Astrocyte of the spinal cord (primary cell): ENCODE measurements around the gene YIF1A.

Source experiments
- DNase-seq: peaks from one replicate; pipeline ENCODE4 v3.0.0; 2011; ENCODE audit warnings: low read depth, low spot score
- H3K4me3 ChIP-seq: 2 replicates; pipeline ENCODE4 v1.5.1; 2011; ENCODE audit warnings: low read depth, mild to moderate bottlenecking, low read length, moderate library complexity
- CTCF ChIP-seq: IDR thresholded peaks from 2 replicates; pipeline ENCODE4 v1.5.1; 2012; ENCODE audit warnings: low read depth, mild to moderate bottlenecking, low read length, inconsistent platforms
- in situ Hi-C: cut with HindIII; loops from 2 replicates; pipeline ENCODE4 v1.10.0; 2017; ENCODE audit warnings: low sequenced_read_pairs

YIF1A gene

GRCh38 chr11:66266378-66267038 lies 22.4 kb downstream of the YIF1A start:
- DNase-seq = no peak
- in situ Hi-C loops = no loop called here
- H3K4me3 ChIP-seq = peak overlapping the region; percentile 66
- TF ChIP-seq CTCF = no peak

GRCh38 chr11:66265531-66266377 lies 23.2 kb downstream of the YIF1A start:
- in situ Hi-C loops = no loop called here
- no peak overlapping the region for H3K4me3 ChIP-seq
- DNase-seq = no peak
- TF ChIP-seq CTCF = no peak

GRCh38 chr11:66264914-66265313 lies 24.0 kb downstream of the YIF1A start:
- in situ Hi-C loops = no loop called here
- no peak for DNase-seq
- H3K4me3 ChIP-seq = no peak overlapping the region
- peak; percentile 50 for TF ChIP-seq CTCF

- no peak for DNase-seq
- in situ Hi-C loops = no loop called here
- no peak for TF ChIP-seq CTCF
- H3K4me3 ChIP-seq = no peak overlapping the region
Measured at GRCh38 chr11:66264383-66264782, 24.6 kb downstream of the YIF1A start.

- no peak for DNase-seq
- no peak for TF ChIP-seq CTCF
- H3K4me3 ChIP-seq = no peak overlapping the region
- in situ Hi-C loops = no loop called here
Measured at GRCh38 chr11:66263785-66264184, 25.2 kb downstream of the YIF1A start.

GRCh38 chr11:66263231-66263630 lies 25.7 kb downstream of the YIF1A start:
- H3K4me3 ChIP-seq = no peak overlapping the region
- in situ Hi-C loops = no loop called here
- no peak for DNase-seq
- no peak for TF ChIP-seq CTCF
